ENCODE measurements around the gene SLC25A27. TPM values are rescaled to one million over a fixed set of nuclear protein-coding genes. Genes with fewer than 3 reads are reported as not detected.

Gene SLC25A27
- total and polyA plus RNA-seq, 9 of the 15 experiments (the other 6 are each of a cell fraction or from before 2014, with no cell fraction given): not detected

GRCh38 chr6:46690911-46691451 lies 38.2 kb downstream of the SLC25A27 start:
- BruUV-seq (replicated peaks): no TSS peak
- ATAC-seq (no peak), FAIRE-seq (no peak), DNase-seq (ENCODE audit: extremely low read depth in 1 of 4, low spot score in 3 of 4) (no peak)
- no peaks in the 10 kb centered on the region for H3K79me2 ChIP-seq (ENCODE audit: control insufficient read depth, insufficient read depth, low read length)
- TF ChIP-seq ATF2 (CRISPR knock-in tag; IDR thresholded peaks at IDR 0.05) (no peak), ASH1L (IDR thresholded peaks at IDR 0.05; ENCODE audit: borderline replicate concordance, low read depth, partially characterized antibody) (no peak), ZNF75A (CRISPR knock-in tag; IDR thresholded peaks at IDR 0.05) (no peak), VEZF1 (CRISPR knock-in tag; IDR thresholded peaks at IDR 0.05) (no peak), ZBTB9 (CRISPR knock-in tag; IDR thresholded peaks at IDR 0.05) (no peak)
- TF ChIP-seq, protein P1, sequence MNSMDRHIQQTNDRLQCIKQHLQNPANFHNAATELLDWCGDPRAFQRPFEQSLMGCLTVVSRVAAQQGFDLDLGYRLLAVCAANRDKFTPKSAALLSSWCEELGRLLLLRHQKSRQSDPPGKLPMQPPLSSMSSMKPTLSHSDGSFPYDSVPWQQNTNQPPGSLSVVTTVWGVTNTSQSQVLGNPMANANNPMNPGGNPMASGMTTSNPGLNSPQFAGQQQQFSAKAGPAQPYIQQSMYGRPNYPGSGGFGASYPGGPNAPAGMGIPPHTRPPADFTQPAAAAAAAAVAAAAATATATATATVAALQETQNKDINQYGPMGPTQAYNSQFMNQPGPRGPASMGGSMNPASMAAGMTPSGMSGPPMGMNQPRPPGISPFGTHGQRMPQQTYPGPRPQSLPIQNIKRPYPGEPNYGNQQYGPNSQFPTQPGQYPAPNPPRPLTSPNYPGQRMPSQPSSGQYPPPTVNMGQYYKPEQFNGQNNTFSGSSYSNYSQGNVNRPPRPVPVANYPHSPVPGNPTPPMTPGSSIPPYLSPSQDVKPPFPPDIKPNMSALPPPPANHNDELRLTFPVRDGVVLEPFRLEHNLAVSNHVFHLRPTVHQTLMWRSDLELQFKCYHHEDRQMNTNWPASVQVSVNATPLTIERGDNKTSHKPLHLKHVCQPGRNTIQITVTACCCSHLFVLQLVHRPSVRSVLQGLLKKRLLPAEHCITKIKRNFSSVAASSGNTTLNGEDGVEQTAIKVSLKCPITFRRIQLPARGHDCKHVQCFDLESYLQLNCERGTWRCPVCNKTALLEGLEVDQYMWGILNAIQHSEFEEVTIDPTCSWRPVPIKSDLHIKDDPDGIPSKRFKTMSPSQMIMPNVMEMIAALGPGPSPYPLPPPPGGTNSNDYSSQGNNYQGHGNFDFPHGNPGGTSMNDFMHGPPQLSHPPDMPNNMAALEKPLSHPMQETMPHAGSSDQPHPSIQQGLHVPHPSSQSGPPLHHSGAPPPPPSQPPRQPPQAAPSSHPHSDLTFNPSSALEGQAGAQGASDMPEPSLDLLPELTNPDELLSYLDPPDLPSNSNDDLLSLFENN (IDR thresholded peaks at IDR 0.05; ENCODE audit: low read depth in 2 of 2, low read length in 2 of 2): no peak
- H3K36me3 ChIP-seq (ENCODE audit: control insufficient read depth, insufficient read depth, low read length): no peaks in the 10 kb centered on the region
- peaks cover 0 to 11% of the 10 kb centered on the region in 2 experiments; a peak in 1 of 5 replicates for H3K27me3 ChIP-seq (ENCODE audit: control insufficient read depth in 2 of 2, insufficient read depth in 2 of 2, low read length in 2 of 2)
- intact Hi-C loops (cut with micrococcal nuclease): no loop called here
- H3K9ac ChIP-seq (ENCODE audit: insufficient read depth in 1 of 2, low read depth in 2 of 2, low read length in 2 of 2): no peak overlapping the region
- H3K4me2 ChIP-seq (ENCODE audit: insufficient read depth, low read length): no peak overlapping the region
- ChIA-PET POLR2A (no interaction called here), CTCF (ENCODE audit: low intra/inter-chr PET ratio) (no interaction called here)
- no peaks in the 10 kb centered on the region for H3K9me3 ChIP-seq (replicated peaks; ENCODE audit: control insufficient read depth, insufficient read depth, low read depth, low read length)
- no peak overlapping the region for H3K4me3 ChIP-seq
- H3K27ac ChIP-seq (ENCODE audit: extremely low read depth, low read depth, low read length): no peak overlapping the region
- in situ Hi-C loops (cut with MboI): no loop called here
- 0% methylated on average over 1 of the region's 1 CpG for WGBS (ENCODE audit: insufficient coverage, low coverage, missing lambda C conversion rate)
- no peaks in the 10 kb centered on the region for H3K9me1 ChIP-seq (ENCODE audit: control insufficient read depth, insufficient read depth, low read length)
- H2AFZ ChIP-seq (ENCODE audit: low read depth, low read length): no peak overlapping the region
- H4K20me1 ChIP-seq (replicated peaks; ENCODE audit: control insufficient read depth, insufficient read depth, low read length): no peaks in the 10 kb centered on the region
- H3K4me1 ChIP-seq (replicated peaks in 1 of 2; ENCODE audit: control insufficient read depth in 2 of 2, insufficient read depth in 2 of 2, low read length in 2 of 2): peaks cover 0 to 14% of the 10 kb centered on the region in 2 experiments; a peak in 2 of 5 replicates
